ENCODE data around the gene SLC12A3. TPM values are rescaled to one million over a fixed set of nuclear protein-coding genes. Genes with fewer than 3 reads are reported as not detected.

SLC12A3 gene
- total RNA-seq, 6 donors from 2014 or later, result 0.06 to 0.61 TPM; not detected in 4

DNA sequence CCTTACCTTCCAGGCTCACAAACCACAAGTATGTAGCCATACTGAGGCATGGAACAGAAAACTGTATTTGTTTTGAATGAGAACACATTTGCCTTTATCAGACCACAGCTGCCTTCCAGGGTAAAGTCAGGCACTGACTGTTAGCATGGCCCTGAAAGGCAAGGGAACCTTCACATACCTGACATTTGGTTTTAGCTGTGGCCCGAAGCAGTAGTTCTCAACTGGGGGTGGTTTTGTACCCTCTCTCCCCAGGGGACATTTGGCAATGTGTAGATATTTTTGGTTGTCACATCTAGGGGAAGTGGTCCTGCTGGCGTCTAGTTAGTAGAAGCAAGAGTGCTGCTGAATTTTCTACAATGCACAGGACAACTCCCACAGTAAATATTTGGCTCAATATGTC, 76.1 kb downstream of the SLC12A3 start:
- Histone ChIP-seq H3K36me3 (peaks cover 90 to 99% (median 93%) of the 10 kb centered on the region in 4 donors), H3K27ac (peak overlapping the region in 1 of 4 donors; percentile 5), H3K4me3 (no peak overlapping the region), H3K27me3 (no peaks in the 10 kb centered on the region), H3K9me3 (no peaks in the 10 kb centered on the region), H3K4me1 (peaks cover 29 to 59% (median 42%) of the 10 kb centered on the region in 4 donors)
- TF ChIP-seq, protein P1, sequence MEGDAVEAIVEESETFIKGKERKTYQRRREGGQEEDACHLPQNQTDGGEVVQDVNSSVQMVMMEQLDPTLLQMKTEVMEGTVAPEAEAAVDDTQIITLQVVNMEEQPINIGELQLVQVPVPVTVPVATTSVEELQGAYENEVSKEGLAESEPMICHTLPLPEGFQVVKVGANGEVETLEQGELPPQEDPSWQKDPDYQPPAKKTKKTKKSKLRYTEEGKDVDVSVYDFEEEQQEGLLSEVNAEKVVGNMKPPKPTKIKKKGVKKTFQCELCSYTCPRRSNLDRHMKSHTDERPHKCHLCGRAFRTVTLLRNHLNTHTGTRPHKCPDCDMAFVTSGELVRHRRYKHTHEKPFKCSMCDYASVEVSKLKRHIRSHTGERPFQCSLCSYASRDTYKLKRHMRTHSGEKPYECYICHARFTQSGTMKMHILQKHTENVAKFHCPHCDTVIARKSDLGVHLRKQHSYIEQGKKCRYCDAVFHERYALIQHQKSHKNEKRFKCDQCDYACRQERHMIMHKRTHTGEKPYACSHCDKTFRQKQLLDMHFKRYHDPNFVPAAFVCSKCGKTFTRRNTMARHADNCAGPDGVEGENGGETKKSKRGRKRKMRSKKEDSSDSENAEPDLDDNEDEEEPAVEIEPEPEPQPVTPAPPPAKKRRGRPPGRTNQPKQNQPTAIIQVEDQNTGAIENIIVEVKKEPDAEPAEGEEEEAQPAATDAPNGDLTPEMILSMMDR (IDR thresholded peaks at IDR 0.05), result no peak
- TF ChIP-seq POLR2AphosphoS5 (IDR thresholded peaks at IDR 0.05), result no peak
- TF ChIP-seq POLR2A (IDR thresholded peaks at IDR 0.05), result no peak
- TF ChIP-seq EP300 (IDR thresholded peaks at IDR 0.05), result no peak
- WGBS, 2 donors, result 62 to 72% methylated on average over 2 of the region's 2 CpGs
- DNase-seq (no peak), ATAC-seq (ENCODE audit: low FRiP score in 2 of 2) (no peak)

DNA sequence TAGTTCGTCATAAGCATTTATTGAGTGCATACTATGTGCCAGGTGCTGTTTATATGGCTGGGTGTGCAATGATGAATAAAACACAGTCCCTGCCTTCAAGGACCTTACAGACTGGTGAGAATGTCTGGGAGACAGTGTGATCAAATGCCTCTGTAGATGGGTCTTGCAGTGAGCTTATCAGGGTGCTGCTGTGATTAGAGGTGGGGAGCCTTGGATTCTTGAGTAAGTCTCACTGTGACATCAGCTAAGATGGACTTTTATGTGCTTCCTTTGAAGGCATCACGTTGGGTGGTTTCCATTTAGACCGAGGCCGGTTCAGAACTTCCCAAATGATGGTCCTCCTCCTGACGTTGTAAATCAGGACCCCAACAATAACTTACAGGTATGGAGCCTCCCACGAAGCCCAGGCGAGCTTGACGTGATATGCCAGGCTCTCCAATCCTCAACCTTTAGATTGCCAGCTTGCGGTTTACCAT, 76.9 kb downstream of the SLC12A3 start:
- 65 to 81% methylated on average over 6 to 9 of the region's 9 CpGs for WGBS, 2 donors
- Histone ChIP-seq H3K36me3 (peaks cover 84 to 96% (median 88%) of the 10 kb centered on the region in 4 donors), H3K4me1 (peaks cover 23 to 51% (median 37%) of the 10 kb centered on the region in 4 donors), H3K27me3 (no peaks in the 10 kb centered on the region), H3K9me3 (no peaks in the 10 kb centered on the region), H3K4me3 (no peak overlapping the region), H3K27ac (peak overlapping the region in 1 of 4 donors; percentile 16)
- DNase-seq (no peak), ATAC-seq (ENCODE audit: low FRiP score in 2 of 2) (no peak)
- TF ChIP-seq, protein P1 (IDR thresholded peaks at IDR 0.05), result no peak
- TF ChIP-seq POLR2AphosphoS5 (IDR thresholded peaks at IDR 0.05), result no peak
- no peak for TF ChIP-seq POLR2A (IDR thresholded peaks at IDR 0.05)
- TF ChIP-seq EP300 (IDR thresholded peaks at IDR 0.05), result no peak

DNA sequence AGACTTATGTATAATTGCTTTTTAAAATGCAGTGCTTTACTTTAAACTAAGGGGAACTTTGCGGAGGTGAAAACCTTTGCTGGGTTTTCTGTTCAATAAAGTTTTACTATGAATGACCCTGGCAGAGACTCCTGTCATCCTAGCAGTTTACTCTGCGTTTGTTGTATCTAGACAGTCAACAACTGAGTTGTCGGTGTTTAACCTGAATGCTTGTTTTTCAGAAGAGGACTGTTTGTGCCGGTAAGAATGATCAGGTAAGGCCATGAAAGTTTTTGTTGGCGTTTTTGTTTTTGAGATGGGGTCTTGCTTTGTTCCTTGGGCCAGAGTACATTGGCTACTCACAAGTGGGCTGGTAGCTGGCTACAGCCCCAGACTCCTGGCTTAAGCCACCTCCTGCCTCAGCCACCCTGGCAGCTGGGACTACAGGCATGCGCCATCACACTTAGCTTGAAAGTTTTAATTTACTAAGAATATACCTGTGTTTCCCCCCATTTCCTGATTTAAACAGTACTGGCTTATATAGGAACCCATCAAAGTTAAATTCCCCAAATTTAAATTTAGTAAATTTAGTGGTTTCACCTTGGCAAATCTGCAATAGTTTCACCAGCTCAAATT, 78.9 kb downstream of the SLC12A3 start:
- no peak overlapping the region for H3K27ac ChIP-seq
- TF ChIP-seq, protein P1 (IDR thresholded peaks at IDR 0.05), result no peak
- no peak for TF ChIP-seq POLR2AphosphoS5 (IDR thresholded peaks at IDR 0.05)
- TF ChIP-seq EP300 (IDR thresholded peaks at IDR 0.05), result no peak
- TF ChIP-seq POLR2A (IDR thresholded peaks at IDR 0.05), result no peak

DNA sequence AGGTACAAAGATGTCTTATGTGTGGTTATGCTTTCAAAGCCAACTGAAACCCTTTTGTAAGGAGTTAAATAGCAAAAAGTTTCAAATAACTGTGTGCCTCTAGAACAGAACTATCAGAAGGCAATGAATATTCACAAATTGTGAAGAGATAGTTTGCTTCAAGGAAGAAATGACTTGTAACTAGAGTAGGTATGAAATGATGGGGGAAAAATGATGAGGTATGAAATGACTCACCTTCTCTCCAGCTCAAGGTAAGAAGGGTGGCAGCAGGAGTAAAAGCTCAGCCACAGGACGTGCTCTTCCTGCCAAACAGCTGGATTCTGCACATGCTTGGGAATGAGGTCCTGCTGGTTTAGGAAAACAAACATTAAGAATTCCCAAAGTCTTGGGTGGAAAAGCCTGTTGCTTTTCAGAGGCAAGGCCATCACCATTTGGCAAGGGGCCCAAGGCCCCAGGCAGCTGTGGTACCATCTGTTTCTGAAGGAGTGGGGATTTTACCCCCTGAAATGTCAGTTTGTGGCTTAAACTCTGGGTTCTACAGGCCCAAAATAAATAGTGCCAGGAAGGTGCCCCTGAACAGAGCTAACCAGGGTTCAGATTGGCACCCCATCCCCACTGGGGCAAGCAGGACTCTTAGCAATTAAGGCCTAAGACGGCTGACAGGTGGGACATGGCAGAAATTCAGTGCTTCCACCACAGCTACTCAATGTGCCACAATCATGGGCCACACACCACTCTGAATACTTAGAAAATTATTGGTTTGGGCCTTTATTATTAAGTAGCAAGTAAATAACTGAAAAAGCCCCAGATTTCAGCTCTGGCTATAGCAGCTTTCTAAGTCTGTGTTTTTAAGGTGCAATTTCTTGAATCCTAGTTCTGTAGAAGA, 80.2 kb downstream of the SLC12A3 start:
- 59 to 64% methylated on average over 2 of the region's 2 CpGs for WGBS, 2 donors
- Histone ChIP-seq H3K9me3 (no peaks in the 10 kb centered on the region), H3K27ac (peak overlapping the region in 3 of 4 donors; percentile 21 to 40 (median 39)), H3K36me3 (peaks cover 53 to 78% (median 56%) of the 10 kb centered on the region in 4 donors), H3K4me3 (no peak overlapping the region), H3K4me1 (peaks cover 4 to 19% (median 10%) of the 10 kb centered on the region in 4 donors), H3K27me3 (no peaks in the 10 kb centered on the region)
- TF ChIP-seq POLR2A (IDR thresholded peaks at IDR 0.05) (no peak), EP300 (IDR thresholded peaks at IDR 0.05) (no peak), POLR2AphosphoS5 (IDR thresholded peaks at IDR 0.05) (no peak)
- TF ChIP-seq, protein P1 (IDR thresholded peaks at IDR 0.05), result no peak
- ATAC-seq (ENCODE audit: low FRiP score in 2 of 2) (no peak), DNase-seq (no peak)

More for the DNA sequence above, 78.9 kb downstream of the SLC12A3 start:
- H3K9me3 ChIP-seq, result no peaks in the 10 kb centered on the region
- peaks cover 15 to 31% (median 17%) of the 10 kb centered on the region in 4 donors for H3K4me1 ChIP-seq
- H3K36me3 ChIP-seq, result peaks cover 64 to 91% (median 69%) of the 10 kb centered on the region in 4 donors
- ATAC-seq (ENCODE audit: low FRiP score in 2 of 2) (no peak), DNase-seq (no peak)
- no peak overlapping the region for H3K4me3 ChIP-seq
- 84 to 88% methylated on average over 6 of the region's 6 CpGs for WGBS, 2 donors
- H3K27me3 ChIP-seq, result no peaks in the 10 kb centered on the region
